WTC11 (cell line): ENCODE measurements around the gene AGBL2.

Source experiments
- ATF6 ChIP-seq: sonication (generic); formaldehyde crosslinking; IDR thresholded peaks from 2 replicates; pipeline ENCODE4 v1.8.1; 2023; ENCODE audit warnings: mild to moderate bottlenecking, missing genetic modification reagents
- CBFB ChIP-seq: sonication (generic); formaldehyde crosslinking; IDR thresholded peaks from 2 replicates; pipeline ENCODE4 v1.8.1; 2022; ENCODE audit warnings: mild to moderate bottlenecking, low read depth, missing genetic modification reagents
- CTCF ChIP-seq: fragments of 200-600 bp; IDR thresholded peaks from 2 replicates; pipeline ENCODE4 v1.8.0; 2022; ENCODE audit warnings: antibody characterized with exemption
- IRF1 ChIP-seq: sonication (generic); formaldehyde crosslinking; IDR thresholded peaks from 2 replicates; pipeline ENCODE4 v1.8.0; 2023; ENCODE audit warnings: missing genetic modification reagents
- NR1H2 ChIP-seq: sonication (generic); formaldehyde crosslinking; IDR thresholded peaks from 2 replicates; pipeline ENCODE4 v1.9.0; 2021; ENCODE audit warnings: mild to moderate bottlenecking, moderate library complexity, missing genetic modification reagents
- USF2 ChIP-seq: sonication (generic); formaldehyde crosslinking; IDR thresholded peaks from 2 replicates; pipeline ENCODE4 v1.8.1; 2023; ENCODE audit warnings: mild to moderate bottlenecking, missing genetic modification reagents, moderate library complexity
- TF ChIP-seq, protein P1 (sequence below): fragments of 250-450 bp; sonication (Bioruptor Pico); IDR thresholded peaks from 2 replicates; pipeline ENCODE4 v2.1.2; 2022; ENCODE audit warnings: mild to moderate bottlenecking, moderate library complexity
- TF ChIP-seq, protein P2 (sequence below): sonication (generic); formaldehyde crosslinking; conservative IDR thresholded peaks from 2 replicates; pipeline ENCODE4 v1.8.1; 2022; ENCODE audit warnings: mild to moderate bottlenecking, missing genetic modification reagents

DNA sequence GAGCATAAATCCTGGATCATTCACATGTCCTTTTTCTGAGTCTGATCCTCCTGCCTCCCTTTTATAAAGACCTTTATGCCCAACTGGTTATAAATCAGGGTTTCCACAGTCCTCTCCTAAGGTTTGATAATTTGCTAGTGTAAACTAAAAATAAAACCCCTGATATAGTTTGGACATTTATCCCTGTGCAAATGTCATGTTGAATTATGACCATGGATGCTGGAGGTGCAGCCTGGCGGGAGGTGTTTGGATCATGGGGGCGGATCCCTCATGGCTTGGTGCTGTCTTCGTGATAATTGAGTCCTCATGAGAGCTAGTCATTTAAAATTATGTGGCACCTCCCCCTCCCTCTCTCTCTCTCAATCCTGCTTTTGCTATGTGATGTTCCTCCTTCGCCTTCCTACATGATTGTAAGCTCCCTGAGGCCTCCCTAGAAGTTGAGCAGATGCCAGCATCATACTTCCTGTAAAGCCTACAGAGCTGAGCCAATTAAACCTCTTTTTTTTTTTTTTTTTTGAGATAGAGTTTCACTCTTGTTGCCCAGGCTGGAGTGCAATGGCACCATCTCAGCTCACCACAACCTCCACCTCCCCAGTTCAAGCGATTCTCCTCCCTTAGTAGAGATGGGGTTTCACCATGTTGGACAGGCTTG, 63.2 kb downstream of the AGBL2 start:
- TF ChIP-seq CTCF = no peak
- TF ChIP-seq USF2 = no peak
- no peak for TF ChIP-seq CBFB (CRISPR knock-in tag)
- TF ChIP-seq IRF1 (CRISPR knock-in tag) = no peak
- no peak for TF ChIP-seq ATF6
- no peak for TF ChIP-seq NR1H2
- TF ChIP-seq, protein P1, sequence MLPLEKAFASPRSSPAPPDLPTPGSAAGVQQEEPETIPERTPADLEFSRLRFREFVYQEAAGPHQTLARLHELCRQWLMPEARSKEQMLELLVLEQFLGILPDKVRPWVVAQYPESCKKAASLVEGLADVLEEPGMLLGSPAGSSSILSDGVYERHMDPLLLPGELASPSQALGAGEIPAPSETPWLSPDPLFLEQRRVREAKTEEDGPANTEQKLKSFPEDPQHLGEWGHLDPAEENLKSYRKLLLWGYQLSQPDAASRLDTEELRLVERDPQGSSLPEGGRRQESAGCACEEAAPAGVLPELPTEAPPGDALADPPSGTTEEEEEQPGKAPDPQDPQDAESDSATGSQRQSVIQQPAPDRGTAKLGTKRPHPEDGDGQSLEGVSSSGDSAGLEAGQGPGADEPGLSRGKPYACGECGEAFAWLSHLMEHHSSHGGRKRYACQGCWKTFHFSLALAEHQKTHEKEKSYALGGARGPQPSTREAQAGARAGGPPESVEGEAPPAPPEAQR (CRISPR knock-in tag) = no peak
- TF ChIP-seq, protein P2, sequence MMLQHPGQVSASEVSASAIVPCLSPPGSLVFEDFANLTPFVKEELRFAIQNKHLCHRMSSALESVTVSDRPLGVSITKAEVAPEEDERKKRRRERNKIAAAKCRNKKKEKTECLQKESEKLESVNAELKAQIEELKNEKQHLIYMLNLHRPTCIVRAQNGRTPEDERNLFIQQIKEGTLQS (CRISPR knock-in tag) = no peak
